ENCODE results near the gene HOXA3.

Gene HOXA3

DNA sequence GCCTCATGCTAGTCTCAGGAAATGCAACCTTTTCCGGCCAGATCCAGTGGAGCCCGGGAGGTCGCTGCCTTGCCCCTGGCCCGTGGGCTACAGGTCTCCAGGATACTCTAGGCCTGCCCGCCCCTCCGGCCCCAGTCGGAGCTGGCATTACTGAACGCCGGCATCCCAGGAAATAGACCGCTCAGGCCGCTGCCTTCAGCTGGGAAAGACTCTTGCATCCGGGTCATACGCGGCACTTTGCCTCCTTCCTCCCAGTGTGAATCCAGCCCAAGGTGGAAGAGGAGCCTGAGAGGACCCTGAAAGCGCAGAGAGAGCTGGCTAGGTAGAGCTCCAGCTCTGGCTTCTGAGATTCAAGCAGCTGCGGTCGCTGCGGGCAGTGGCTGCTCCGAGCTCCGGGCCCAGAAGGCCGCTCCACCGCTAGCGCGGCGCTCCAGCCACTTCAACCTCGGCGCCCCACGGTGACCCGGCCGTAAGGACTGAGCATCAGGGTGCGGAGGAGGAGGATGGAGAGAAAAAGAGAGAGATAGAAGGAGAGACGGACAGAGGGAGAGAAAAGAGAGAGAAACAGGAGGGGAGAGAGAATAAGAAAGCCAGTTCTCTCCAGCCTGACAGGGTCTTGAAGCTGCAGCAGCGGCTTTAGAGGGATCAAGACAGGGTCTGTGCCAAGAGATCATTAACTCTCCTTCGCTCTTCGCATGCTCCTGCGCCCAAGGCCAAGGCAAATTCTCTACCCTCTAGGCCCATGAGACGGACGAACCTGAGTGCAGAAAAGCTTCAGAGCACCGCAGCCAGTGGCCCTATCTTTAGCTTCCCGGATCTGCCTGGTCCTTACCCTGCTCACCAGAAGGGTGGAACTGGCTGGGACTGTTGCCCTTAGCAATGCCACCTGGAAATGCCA lies 23.5 kb upstream of the HOXA3 start:
- ATAC-seq, result peak; percentile 9; the same call in 1 of the 3 replicates
- TF ChIP-seq, protein P1, sequence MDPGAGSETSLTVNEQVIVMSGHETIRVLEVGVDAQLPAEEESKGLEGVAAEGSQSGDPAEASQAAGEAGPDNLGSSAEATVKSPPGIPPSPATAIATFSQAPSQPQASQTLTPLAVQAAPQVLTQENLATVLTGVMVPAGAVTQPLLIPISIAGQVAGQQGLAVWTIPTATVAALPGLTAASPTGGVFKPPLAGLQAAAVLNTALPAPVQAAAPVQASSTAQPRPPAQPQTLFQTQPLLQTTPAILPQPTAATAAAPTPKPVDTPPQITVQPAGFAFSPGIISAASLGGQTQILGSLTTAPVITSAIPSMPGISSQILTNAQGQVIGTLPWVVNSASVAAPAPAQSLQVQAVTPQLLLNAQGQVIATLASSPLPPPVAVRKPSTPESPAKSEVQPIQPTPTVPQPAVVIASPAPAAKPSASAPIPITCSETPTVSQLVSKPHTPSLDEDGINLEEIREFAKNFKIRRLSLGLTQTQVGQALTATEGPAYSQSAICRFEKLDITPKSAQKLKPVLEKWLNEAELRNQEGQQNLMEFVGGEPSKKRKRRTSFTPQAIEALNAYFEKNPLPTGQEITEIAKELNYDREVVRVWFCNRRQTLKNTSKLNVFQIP (CRISPR knock-in tag; IDR thresholded peaks at IDR 0.05; ENCODE audit: borderline replicate concordance, low read depth), result no peak

DNA sequence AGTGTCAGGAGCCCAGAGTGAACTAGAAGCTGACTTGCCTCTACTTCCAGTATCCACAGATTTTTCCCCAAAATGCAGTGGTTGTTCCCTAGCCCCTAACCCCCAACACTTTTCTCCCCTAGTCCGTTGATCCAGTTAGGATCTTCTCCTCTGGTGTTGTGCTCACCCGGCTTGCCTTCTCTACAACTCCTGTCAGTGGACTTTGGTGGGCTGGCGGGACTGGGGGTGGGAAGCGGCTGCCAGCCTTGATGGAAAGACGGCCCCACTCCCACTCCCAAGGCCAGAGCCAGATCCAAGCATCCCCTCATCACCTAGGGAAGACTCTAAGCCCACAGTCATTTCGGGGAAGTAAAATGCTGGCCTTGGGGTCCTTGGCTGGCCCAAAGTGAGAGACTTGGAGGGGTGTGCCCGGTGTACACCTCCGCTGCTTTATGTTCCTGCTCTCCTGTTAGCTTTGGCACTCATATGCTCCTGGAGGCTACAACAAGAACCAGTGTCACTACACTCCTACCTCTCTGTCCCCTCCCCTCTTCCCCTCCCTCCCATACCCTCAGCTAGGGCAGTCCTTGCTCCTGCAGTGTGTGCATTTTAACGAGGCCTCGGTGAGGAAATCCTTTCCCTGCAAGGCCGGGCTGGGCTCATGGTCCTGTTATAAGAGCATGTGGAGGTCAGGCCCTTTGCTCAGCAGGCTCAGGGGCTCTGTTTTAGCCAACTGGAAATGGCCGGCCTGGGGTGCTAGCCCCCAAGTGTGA lies 22.7 kb upstream of the HOXA3 start:
- no peak for ATAC-seq
- no peak for TF ChIP-seq ZC3H10 (CRISPR knock-in tag; IDR thresholded peaks at IDR 0.05)
- TF ChIP-seq, protein P2, sequence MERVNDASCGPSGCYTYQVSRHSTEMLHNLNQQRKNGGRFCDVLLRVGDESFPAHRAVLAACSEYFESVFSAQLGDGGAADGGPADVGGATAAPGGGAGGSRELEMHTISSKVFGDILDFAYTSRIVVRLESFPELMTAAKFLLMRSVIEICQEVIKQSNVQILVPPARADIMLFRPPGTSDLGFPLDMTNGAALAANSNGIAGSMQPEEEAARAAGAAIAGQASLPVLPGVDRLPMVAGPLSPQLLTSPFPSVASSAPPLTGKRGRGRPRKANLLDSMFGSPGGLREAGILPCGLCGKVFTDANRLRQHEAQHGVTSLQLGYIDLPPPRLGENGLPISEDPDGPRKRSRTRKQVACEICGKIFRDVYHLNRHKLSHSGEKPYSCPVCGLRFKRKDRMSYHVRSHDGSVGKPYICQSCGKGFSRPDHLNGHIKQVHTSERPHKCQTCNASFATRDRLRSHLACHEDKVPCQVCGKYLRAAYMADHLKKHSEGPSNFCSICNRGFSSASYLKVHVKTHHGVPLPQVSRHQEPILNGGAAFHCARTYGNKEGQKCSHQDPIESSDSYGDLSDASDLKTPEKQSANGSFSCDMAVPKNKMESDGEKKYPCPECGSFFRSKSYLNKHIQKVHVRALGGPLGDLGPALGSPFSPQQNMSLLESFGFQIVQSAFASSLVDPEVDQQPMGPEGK (CRISPR knock-in tag; IDR thresholded peaks at IDR 0.05; ENCODE audit: borderline replicate concordance), result no peak
- TF ChIP-seq, protein P3, sequence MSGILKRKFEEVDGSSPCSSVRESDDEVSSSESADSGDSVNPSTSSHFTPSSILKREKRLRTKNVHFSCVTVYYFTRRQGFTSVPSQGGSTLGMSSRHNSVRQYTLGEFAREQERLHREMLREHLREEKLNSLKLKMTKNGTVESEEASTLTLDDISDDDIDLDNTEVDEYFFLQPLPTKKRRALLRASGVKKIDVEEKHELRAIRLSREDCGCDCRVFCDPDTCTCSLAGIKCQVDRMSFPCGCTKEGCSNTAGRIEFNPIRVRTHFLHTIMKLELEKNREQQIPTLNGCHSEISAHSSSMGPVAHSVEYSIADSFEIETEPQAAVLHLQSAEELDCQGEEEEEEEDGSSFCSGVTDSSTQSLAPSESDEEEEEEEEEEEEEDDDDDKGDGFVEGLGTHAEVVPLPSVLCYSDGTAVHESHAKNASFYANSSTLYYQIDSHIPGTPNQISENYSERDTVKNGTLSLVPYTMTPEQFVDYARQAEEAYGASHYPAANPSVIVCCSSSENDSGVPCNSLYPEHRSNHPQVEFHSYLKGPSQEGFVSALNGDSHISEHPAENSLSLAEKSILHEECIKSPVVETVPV (CRISPR knock-in tag; IDR thresholded peaks at IDR 0.05), result no peak

DNA sequence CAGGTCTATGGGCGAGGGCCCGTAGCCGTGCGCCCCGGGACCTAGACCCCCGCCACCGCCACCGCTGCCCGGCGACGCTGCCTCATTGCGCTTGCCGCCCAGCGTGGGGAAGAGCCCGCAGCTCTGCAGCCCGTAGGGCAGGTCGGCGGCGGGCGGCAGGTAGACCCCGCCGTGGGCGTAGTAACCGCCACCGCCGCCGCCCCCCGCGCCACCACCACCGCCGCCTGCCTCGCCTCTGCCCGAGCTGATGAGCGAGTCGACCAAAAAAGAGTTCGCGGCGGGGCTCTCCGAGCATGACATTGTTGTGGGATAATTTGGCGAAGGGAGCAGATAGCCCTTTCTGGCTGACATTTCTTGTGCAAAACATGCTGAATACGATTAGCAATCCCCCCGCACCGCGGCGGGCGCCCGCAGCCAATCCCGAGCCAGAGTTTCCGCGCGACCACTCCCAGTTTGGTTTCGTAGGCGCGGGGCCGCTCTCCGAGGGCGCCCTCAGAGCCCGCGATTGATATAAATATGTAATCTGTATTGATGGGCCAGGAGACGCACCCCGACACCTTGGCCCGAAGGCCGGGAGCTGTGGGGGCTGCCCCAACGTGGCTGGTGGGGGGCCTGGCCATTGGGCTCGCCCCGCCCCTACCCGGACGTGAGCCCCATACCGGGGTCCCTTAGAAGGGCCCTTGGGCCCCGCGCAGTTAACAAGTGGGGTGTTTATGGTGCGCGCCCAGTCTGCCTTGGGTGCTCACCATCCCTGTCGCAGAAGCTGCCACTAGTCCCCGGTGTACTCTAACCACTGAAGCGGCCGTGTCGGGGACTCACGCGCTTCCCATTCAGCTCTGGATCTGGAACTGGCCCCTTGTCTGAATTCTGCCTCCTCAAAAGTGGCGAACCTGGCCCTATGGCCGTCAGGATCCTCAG lies 21.8 kb upstream of the HOXA3 start, which contains the start of gene HOXA10:
TSS of gene HOXA10 (minus strand) at position 365 of the 918 bp plus-strand sequence. CDS start at position 351, 14 bp downstream.
- no peak for ATAC-seq
- TF ChIP-seq GLIS3 (CRISPR knock-in tag; IDR thresholded peaks at IDR 0.05), result no peak
- TF ChIP-seq, protein P4, sequence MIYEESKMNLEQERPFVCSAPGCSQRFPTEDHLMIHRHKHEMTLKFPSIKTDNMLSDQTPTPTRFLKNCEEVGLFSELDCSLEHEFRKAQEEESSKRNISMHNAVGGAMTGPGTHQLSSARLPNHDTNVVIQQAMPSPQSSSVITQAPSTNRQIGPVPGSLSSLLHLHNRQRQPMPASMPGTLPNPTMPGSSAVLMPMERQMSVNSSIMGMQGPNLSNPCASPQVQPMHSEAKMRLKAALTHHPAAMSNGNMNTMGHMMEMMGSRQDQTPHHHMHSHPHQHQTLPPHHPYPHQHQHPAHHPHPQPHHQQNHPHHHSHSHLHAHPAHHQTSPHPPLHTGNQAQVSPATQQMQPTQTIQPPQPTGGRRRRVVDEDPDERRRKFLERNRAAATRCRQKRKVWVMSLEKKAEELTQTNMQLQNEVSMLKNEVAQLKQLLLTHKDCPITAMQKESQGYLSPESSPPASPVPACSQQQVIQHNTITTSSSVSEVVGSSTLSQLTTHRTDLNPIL (CRISPR knock-in tag; IDR thresholded peaks at IDR 0.05; ENCODE audit: low read depth), result no peak
- no peak for TF ChIP-seq PPARA (CRISPR knock-in tag; IDR thresholded peaks at IDR 0.05; ENCODE audit: borderline replicate concordance)
- TF ChIP-seq, protein P5, sequence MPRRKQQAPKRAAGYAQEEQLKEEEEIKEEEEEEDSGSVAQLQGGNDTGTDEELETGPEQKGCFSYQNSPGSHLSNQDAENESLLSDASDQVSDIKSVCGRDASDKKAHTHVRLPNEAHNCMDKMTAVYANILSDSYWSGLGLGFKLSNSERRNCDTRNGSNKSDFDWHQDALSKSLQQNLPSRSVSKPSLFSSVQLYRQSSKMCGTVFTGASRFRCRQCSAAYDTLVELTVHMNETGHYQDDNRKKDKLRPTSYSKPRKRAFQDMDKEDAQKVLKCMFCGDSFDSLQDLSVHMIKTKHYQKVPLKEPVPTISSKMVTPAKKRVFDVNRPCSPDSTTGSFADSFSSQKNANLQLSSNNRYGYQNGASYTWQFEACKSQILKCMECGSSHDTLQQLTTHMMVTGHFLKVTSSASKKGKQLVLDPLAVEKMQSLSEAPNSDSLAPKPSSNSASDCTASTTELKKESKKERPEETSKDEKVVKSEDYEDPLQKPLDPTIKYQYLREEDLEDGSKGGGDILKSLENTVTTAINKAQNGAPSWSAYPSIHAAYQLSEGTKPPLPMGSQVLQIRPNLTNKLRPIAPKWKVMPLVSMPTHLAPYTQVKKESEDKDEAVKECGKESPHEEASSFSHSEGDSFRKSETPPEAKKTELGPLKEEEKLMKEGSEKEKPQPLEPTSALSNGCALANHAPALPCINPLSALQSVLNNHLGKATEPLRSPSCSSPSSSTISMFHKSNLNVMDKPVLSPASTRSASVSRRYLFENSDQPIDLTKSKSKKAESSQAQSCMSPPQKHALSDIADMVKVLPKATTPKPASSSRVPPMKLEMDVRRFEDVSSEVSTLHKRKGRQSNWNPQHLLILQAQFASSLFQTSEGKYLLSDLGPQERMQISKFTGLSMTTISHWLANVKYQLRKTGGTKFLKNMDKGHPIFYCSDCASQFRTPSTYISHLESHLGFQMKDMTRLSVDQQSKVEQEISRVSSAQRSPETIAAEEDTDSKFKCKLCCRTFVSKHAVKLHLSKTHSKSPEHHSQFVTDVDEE (CRISPR knock-in tag; IDR thresholded peaks at IDR 0.05), result no peak
- TF ChIP-seq, protein P2 (CRISPR knock-in tag; IDR thresholded peaks at IDR 0.05; ENCODE audit: borderline replicate concordance), result no peak
- no peak for TF ChIP-seq RARB (CRISPR knock-in tag; IDR thresholded peaks at IDR 0.05)
- TF ChIP-seq, protein P1 (CRISPR knock-in tag; IDR thresholded peaks at IDR 0.05; ENCODE audit: borderline replicate concordance, low read depth), result no peak
- TF ChIP-seq CSDC2 (CRISPR knock-in tag; IDR thresholded peaks at IDR 0.05), result no peak
- no peak for TF ChIP-seq OSR1 (CRISPR knock-in tag; IDR thresholded peaks at IDR 0.05)
- no peak for TF ChIP-seq ZNF565 (CRISPR knock-in tag; conservative IDR thresholded peaks at IDR 0.05; ENCODE audit: low read depth)
- TF ChIP-seq TOX (CRISPR knock-in tag; IDR thresholded peaks at IDR 0.05; ENCODE audit: borderline replicate concordance), result no peak
- TF ChIP-seq ZC3H10 (CRISPR knock-in tag; IDR thresholded peaks at IDR 0.05), result no peak
- no peak for TF ChIP-seq ISL1 (CRISPR knock-in tag; IDR thresholded peaks at IDR 0.05)
- TF ChIP-seq BACH2 (CRISPR knock-in tag; IDR thresholded peaks at IDR 0.05; ENCODE audit: borderline replicate concordance), result no peak
- no peak for TF ChIP-seq ZNF8 (CRISPR knock-in tag; IDR thresholded peaks at IDR 0.05)
- no peak for TF ChIP-seq ZNF70 (CRISPR knock-in tag; IDR thresholded peaks at IDR 0.05)
- no peak for TF ChIP-seq SNAI2 (CRISPR knock-in tag; IDR thresholded peaks at IDR 0.05)
- no peak for TF ChIP-seq ZFP3 (CRISPR knock-in tag; IDR thresholded peaks at IDR 0.05)
